HEK293T (cell line): ENCODE measurements around the gene PDGFA.

Experiments
- BHLHE40 ChIP-seq: fragments of 450-650 bp; IDR thresholded peaks from 2 replicates; pipeline ENCODE4 v1.6.1; 2016; ENCODE audit warnings: mild to moderate bottlenecking, moderate library complexity, borderline replicate concordance
- CTBP1 ChIP-seq: fragments of 450-650 bp; IDR thresholded peaks from 2 replicates; pipeline ENCODE4 v1.6.1; 2016; ENCODE audit warnings: borderline replicate concordance
- FOXK2 ChIP-seq: fragments of 450-650 bp; IDR thresholded peaks from 2 replicates; pipeline ENCODE4 v1.6.1; 2016; ENCODE audit warnings: mild to moderate bottlenecking
- FOXM1 ChIP-seq: fragments of 450-650 bp; IDR thresholded peaks from 2 replicates; pipeline ENCODE4 v1.6.1; 2017; ENCODE audit warnings: mild to moderate bottlenecking, borderline replicate concordance
- NFRKB ChIP-seq: fragments of 450-650 bp; IDR thresholded peaks from 2 replicates; pipeline ENCODE4 v1.6.1; 2016; ENCODE audit warnings: mild to moderate bottlenecking, moderate library complexity
- SUZ12 ChIP-seq: fragments of 450-650 bp; IDR thresholded peaks from 2 replicates; pipeline ENCODE4 v1.6.1; 2016; ENCODE audit warnings: mild to moderate bottlenecking
- TARDBP ChIP-seq: fragments of 450-650 bp; IDR thresholded peaks from 2 replicates; pipeline ENCODE4 v1.6.1; 2016

- TF ChIP-seq NFRKB (no peak), FOXM1 (no peak), FOXK2 (no peak), SUZ12 (no peak), CTBP1 (no peak), BHLHE40 (no peak), TARDBP (no peak)
These were observed 28.2 kb downstream of the PDGFA start for GRCh38 chr7:491292-491957.
